Ovary (tissue), 9 donors: ENCODE data around the gene AGL. TPM values are rescaled to one million over a fixed set of nuclear protein-coding genes. Genes with fewer than 3 reads are reported as not detected.
"Not testable (repeated sequence)": the region's sequence is repeated elsewhere in the genome, so short reads cannot be mapped to it uniquely, and the experiment has no call there.

ENCODE experiments used
- DNase-seq, 5 donors: peaks; one replicate each; pipeline ENCODE4 v3.0.0-alpha.2; 2019 to 2020
- H3K27ac ChIP-seq, 2 donors: fragments of 200-600 bp; one replicate each; pipeline versions ENCODE4 v1.5.1 to v1.8.0; 2019 to 2022
- H3K27me3 ChIP-seq: fragments of 200-600 bp; one replicate; pipeline ENCODE4 v1.8.0; 2022
- H3K36me3 ChIP-seq: fragments of 200-600 bp; sonication (generic); one replicate; pipeline ENCODE4 v1.5.1; 2019
- H3K4me1 ChIP-seq: one replicate; pipeline ENCODE4 v1.8.1; 2013; ENCODE audit warnings: mild to moderate bottlenecking, moderate library complexity; ENCODE audit not compliant: insufficient read depth
- H3K4me3 ChIP-seq: fragments of 200-600 bp; sonication (generic); one replicate; pipeline ENCODE4 v1.5.1; 2017
- H3K9me3 ChIP-seq, 2 donors: fragments of 200-600 bp in 1 of 2; sonication (generic) in 1 of 2; one replicate each; pipeline versions ENCODE4 v1.5.1 to v1.8.1; 2013 to 2019; ENCODE audit warnings: mild to moderate bottlenecking in 1 of 2, moderate library complexity in 1 of 2
- CTCF ChIP-seq, 3 donors: fragments of 450-650 bp in 2 of 3; fragments of 200-600 bp in 1 of 3; IDR thresholded peaks; one replicate each; pipeline versions ENCODE4 v1.5.1 to v1.8.0; 2016 to 2022; ENCODE audit warnings: antibody characterized with exemption in 3 of 3, mild to moderate bottlenecking in 1 of 3
- EP300 ChIP-seq: sonication (generic); formaldehyde crosslinking; IDR thresholded peaks from one replicate; pipeline ENCODE4 v1.6.1; 2017; ENCODE audit warnings: antibody characterized with exemption
- POLR2A ChIP-seq: fragments of 450-650 bp; IDR thresholded peaks from one replicate; pipeline ENCODE4 v1.6.1; 2017; ENCODE audit warnings: antibody characterized with exemption, mild to moderate bottlenecking, moderate library complexity
- WGBS, 3 donors: extraction: QIAGEN DNeasy Blood & Tissue Kit in 1 of 3; methylation state at CpG; one replicate each; pipeline versions ENCODE4 v1.1.5 to v1.1.7; 2013 to 2017; 5-methylcytosine and 5-hydroxymethylcytosine counted together
- intact Hi-C, 4 donors: fragments of 100-400 bp; cut with DNase I; formaldehyde crosslinking; loops; one replicate each; pipeline versions ENCODE4 v1.11.0 to v1.15.1; 2022 to 2023
- polyA plus RNA-seq, 2 donors: library from polyadenylated mRNA; stranded (reverse); fragments of 200-250 nt in 1 of 2; fragments of 350-450 nt in 1 of 2; fragmentation: Illumina TruSeq in 1 of 2; extraction: RNeasy Lipid Tissue Mini Kit (QIAGEN cat#74804) in 1 of 2; gene quantifications; one replicate each; pipeline ENCODE4 v1.2.3, GENCODE V29; 2013 to 2014
- total RNA-seq, 7 donors: library from RNA; depleted of rRNA in 2 of 7; stranded (reverse); fragments of >200 nt in 2 of 7; fragmentation: NEBNext Ultra II Directional in 3 of 7; extraction: Animal tissue kit (Norgen Biotek cat#: 25700) in 3 of 7; gene quantifications; one replicate each; pipeline versions ENCODE4 v1.1.0 to v1.2.4, GENCODE V29; 2016 to 2023
- donor health status: DM: no; HTN: no; CAD: no; lungs with moderate emphysema.
- donor health status: DM: no; HTN: no; CAD: no.
- donor health status: Bipolar disorder and iron deficiency.
- donor health status: DM: yes; HTN: yes; CAD: no.
- donor health status: DM: no; HTN: no; CAD: no.
- donor health status: DM: yes; HTN: yes; CAD: no.

The AGL gene
- total and polyA plus RNA-seq, 9 donors = 4.1 to 13.8 (median 10.5) TPM

DNA sequence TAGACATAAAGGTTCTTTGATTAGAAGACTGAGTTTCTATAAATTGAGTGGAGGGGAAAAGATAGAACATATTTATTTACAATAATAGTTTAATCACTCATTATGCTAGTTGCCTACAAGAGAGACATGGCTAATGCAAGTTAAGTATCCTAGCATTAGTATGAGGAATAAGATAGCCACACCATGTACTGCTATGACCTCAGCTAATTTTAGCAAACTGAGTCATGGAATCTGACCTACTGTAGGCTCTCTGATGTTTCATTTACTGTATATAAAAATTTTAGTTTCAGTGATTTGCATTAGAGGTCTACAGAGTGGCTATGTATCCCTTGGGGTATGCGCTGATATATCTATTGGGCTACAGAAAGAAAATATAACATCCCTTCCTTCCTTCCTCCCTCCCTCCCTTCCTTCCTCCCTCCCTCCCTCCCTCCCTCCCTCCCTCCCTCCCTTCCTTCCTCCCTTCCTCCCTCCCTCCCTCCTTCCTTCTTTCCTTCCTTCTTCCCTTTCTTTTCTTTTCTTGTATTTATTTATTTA, 5.8 kb downstream of the AGL start:
- WGBS, 3 donors = 100% methylated on average over 1 of the region's 1 CpG
- TF ChIP-seq POLR2A = no peak
- no peak for TF ChIP-seq CTCF (IDR thresholded peaks at IDR 0.05)
- TF ChIP-seq EP300 = no peak

GRCh38 chr1:99857041-99857440, 6.9 kb downstream of the AGL start:
- DNase-seq, H3K4me1 ChIP-seq: not testable (repeated sequence)

More for the DNA sequence above, 5.8 kb downstream of the AGL start:
- Histone ChIP-seq H3K4me1 (no peaks in the 10 kb centered on the region), H3K36me3 (no peaks in the 10 kb centered on the region), H3K4me3 (no peak overlapping the region), H3K9me3 (no peaks in the 10 kb centered on the region), H3K27ac (no peak overlapping the region), H3K27me3 (no peaks in the 10 kb centered on the region)
- DNase-seq = no peak
- intact Hi-C loops = no loop called here

GRCh38 chr1:99858286-99858685, 8.1 kb downstream of the AGL start:
- no peaks in the 10 kb centered on the region for H3K27me3 ChIP-seq
- TF ChIP-seq EP300 (no peak), POLR2A (no peak), CTCF (IDR thresholded peaks at IDR 0.05) (no peak)
- H3K9me3 ChIP-seq = no peaks in the 10 kb centered on the region
- no peak for DNase-seq
- WGBS, 3 donors = 88 to 93% (median 90%) methylated on average over 2 of the region's 2 CpGs
- H3K36me3 ChIP-seq = no peaks in the 10 kb centered on the region
- no peaks in the 10 kb centered on the region for H3K4me1 ChIP-seq
- no peak overlapping the region for H3K4me3 ChIP-seq
- H3K27ac ChIP-seq = no peak overlapping the region
- intact Hi-C loops = no loop called here

More at GRCh38 chr1:99857041-99857440, 6.9 kb downstream of the AGL start:
- H3K36me3 ChIP-seq, H3K27ac ChIP-seq, H3K9me3 ChIP-seq, intact Hi-C loops, H3K4me3 ChIP-seq, H3K27me3 ChIP-seq: not testable (repeated sequence)
- WGBS, 3 donors = 90 to 99% (median 92%) methylated on average over 30 to 33 of the region's 33 CpGs

- no peak overlapping the region for H3K4me3 ChIP-seq
- H3K4me1 ChIP-seq = no peaks in the 10 kb centered on the region
- H3K36me3 ChIP-seq = no peaks in the 10 kb centered on the region
- TF ChIP-seq EP300 (no peak), CTCF (IDR thresholded peaks at IDR 0.05) (no peak), POLR2A (no peak)
- intact Hi-C loops = no loop called here
- no peak overlapping the region for H3K27ac ChIP-seq
- H3K9me3 ChIP-seq = no peaks in the 10 kb centered on the region
- no peak for DNase-seq
- H3K27me3 ChIP-seq = no peaks in the 10 kb centered on the region
Observed at GRCh38 chr1:99858881-99859280, 8.7 kb downstream of the AGL start.

- Histone ChIP-seq H3K27me3 (no peaks in the 10 kb centered on the region), H3K27ac (no peak overlapping the region), H3K4me1 (no peaks in the 10 kb centered on the region), H3K4me3 (no peak overlapping the region), H3K36me3 (no peaks in the 10 kb centered on the region), H3K9me3 (no peaks in the 10 kb centered on the region)
- intact Hi-C loops = no loop called here
- whole genome bisulfite sequencing, 3 donors = 87 to 96% (median 91%) methylated on average over 4 of the region's 4 CpGs
- DNase-seq = no peak
- TF ChIP-seq POLR2A (no peak), EP300 (no peak), CTCF (IDR thresholded peaks at IDR 0.05) (no peak)
Observed at GRCh38 chr1:99860703-99861102, 10.5 kb downstream of the AGL start.
